ENCODE measurements around the gene SLC66A3.

DNA sequence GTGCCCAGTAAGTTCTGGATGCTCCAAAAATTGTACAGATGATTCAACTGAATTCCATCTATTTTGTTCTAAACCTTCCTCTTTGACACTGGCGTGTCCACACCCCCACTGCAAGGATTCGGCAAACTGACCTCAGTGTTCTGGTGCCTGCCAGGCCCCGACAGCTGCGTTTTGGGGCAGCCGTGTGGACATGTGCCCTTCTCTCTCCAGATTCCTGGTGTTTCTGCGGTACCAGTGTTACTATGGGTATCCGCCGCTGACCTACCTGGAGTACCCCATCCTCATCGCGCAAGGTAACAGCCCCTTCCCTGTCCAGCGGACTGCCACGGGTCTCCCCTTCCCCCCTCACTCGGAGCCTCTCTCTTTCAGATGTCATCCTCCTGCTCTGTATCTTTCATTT is 5.0 kb downstream of the SLC66A3 start:
- TF ChIP-seq, protein P1, sequence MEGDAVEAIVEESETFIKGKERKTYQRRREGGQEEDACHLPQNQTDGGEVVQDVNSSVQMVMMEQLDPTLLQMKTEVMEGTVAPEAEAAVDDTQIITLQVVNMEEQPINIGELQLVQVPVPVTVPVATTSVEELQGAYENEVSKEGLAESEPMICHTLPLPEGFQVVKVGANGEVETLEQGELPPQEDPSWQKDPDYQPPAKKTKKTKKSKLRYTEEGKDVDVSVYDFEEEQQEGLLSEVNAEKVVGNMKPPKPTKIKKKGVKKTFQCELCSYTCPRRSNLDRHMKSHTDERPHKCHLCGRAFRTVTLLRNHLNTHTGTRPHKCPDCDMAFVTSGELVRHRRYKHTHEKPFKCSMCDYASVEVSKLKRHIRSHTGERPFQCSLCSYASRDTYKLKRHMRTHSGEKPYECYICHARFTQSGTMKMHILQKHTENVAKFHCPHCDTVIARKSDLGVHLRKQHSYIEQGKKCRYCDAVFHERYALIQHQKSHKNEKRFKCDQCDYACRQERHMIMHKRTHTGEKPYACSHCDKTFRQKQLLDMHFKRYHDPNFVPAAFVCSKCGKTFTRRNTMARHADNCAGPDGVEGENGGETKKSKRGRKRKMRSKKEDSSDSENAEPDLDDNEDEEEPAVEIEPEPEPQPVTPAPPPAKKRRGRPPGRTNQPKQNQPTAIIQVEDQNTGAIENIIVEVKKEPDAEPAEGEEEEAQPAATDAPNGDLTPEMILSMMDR (IDR thresholded peaks at IDR 0.05), result no peak
- TF ChIP-seq EP300 (IDR thresholded peaks at IDR 0.05), result no peak
- no peak for TF ChIP-seq POLR2AphosphoS5 (IDR thresholded peaks at IDR 0.05)
- TF ChIP-seq POLR2A (IDR thresholded peaks at IDR 0.05), result no peak
